Peyer's patch (tissue), 4 donors: ENCODE data around the gene SUCLG2. TPM values are rescaled to one million over a fixed set of nuclear protein-coding genes. Genes with fewer than 3 reads are reported as not detected.

Source experiments
- DNase-seq, 3 donors: peaks; one replicate each; pipeline ENCODE4 v3.0.0-alpha.2; 2017 to 2019
- H3K27ac ChIP-seq, 4 donors: fragments of 200-600 bp; sonication (generic); one replicate each; pipeline ENCODE4 v1.5.1; 2016 to 2019
- H3K27me3 ChIP-seq, 2 donors: fragments of 200-600 bp; sonication (generic); one replicate each; pipeline ENCODE4 v1.5.1; 2019
- H3K36me3 ChIP-seq, 3 donors: fragments of 200-600 bp; sonication (generic); one replicate each; pipeline ENCODE4 v1.5.1; 2016 to 2019
- H3K4me1 ChIP-seq, 4 donors: fragments of 200-600 bp; sonication (generic); one replicate each; pipeline ENCODE4 v1.5.1; 2016 to 2019
- H3K4me3 ChIP-seq, 4 donors: fragments of 200-600 bp; sonication (generic); 1 replicate in 3 of 4; 2 replicates in 1 of 4; pipeline ENCODE4 v1.5.1; 2016 to 2019; ENCODE audit warnings: mild to moderate bottlenecking in 1 of 4
- H3K9me3 ChIP-seq, 4 donors: fragments of 200-600 bp; sonication (generic); one replicate each; pipeline ENCODE4 v1.5.1; 2016 to 2019; ENCODE audit warnings: mild to moderate bottlenecking in 1 of 4
- CTCF ChIP-seq, 6 experiments: fragments of 450-650 bp in 4 of 6; fragments of 200-600 bp in 2 of 6; sonication (generic) in 1 of 6; IDR thresholded peaks; one replicate each; pipeline ENCODE4 v1.5.1; 2017 to 2019; ENCODE audit warnings: antibody characterized with exemption in 6 of 6, mild to moderate bottlenecking in 3 of 6, moderate library complexity in 1 of 6
- POLR2A ChIP-seq, 2 donors: fragments of 450-650 bp; IDR thresholded peaks; one replicate each; pipeline ENCODE4 v1.5.1; 2017; ENCODE audit warnings: antibody characterized with exemption in 2 of 2, mild to moderate bottlenecking in 2 of 2, moderate library complexity in 2 of 2
- total RNA-seq, 4 donors: library from RNA; depleted of rRNA; stranded (reverse); fragments of >200 nt; gene quantifications; one replicate each; pipeline ENCODE4 v1.1.0, GENCODE V29; 2016

SUCLG2 gene
- total RNA-seq, 4 donors from 2014 or later = 99.0 to 116 (median 103) TPM

- no peak for DNase-seq
- no peaks in the 10 kb centered on the region for H3K4me1 ChIP-seq
- H3K9me3 ChIP-seq = no peaks in the 10 kb centered on the region
- no peaks in the 10 kb centered on the region for H3K27me3 ChIP-seq
- TF ChIP-seq CTCF (IDR thresholded peaks at IDR 0.05) (no peak), POLR2A (IDR thresholded peaks at IDR 0.05) (no peak)
- peaks cover 0 to 43% (median 0%) of the 10 kb centered on the region in 3 donors for H3K36me3 ChIP-seq
- H3K4me3 ChIP-seq = no peak overlapping the region
- H3K27ac ChIP-seq = no peak overlapping the region
Observed at GRCh38 chr3:67609709-67610108, 44.7 kb downstream of the SUCLG2 start.

DNA sequence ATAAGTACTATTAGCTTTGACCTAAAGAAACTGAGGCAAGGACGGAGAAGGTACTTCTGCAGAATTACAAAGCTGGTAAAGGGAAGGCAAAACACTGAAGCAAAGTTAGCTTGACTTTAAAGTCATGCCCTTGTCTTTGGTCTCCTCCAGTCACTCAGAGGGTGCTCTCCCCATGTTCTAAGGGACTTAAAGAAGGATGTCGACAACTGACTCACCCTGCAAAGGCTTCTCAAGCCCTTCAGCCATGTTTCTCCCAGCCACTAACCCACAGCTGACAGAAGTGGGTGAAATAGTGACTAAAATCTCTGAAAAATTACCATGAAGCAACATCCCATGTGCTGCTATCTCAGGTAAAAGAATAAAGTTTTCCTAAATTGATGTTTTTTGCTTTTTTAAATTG is 46.4 kb downstream of the SUCLG2 start:
- TF ChIP-seq CTCF (IDR thresholded peaks at IDR 0.05) (no peak), POLR2A (IDR thresholded peaks at IDR 0.05) (no peak)
- no peaks in the 10 kb centered on the region for H3K4me1 ChIP-seq
- no peak for DNase-seq
- H3K9me3 ChIP-seq = no peaks in the 10 kb centered on the region
- H3K36me3 ChIP-seq = peaks cover 0 to 43% (median 0%) of the 10 kb centered on the region in 3 donors
- H3K4me3 ChIP-seq = no peak overlapping the region
- H3K27me3 ChIP-seq = no peaks in the 10 kb centered on the region
- no peak overlapping the region for H3K27ac ChIP-seq

DNA sequence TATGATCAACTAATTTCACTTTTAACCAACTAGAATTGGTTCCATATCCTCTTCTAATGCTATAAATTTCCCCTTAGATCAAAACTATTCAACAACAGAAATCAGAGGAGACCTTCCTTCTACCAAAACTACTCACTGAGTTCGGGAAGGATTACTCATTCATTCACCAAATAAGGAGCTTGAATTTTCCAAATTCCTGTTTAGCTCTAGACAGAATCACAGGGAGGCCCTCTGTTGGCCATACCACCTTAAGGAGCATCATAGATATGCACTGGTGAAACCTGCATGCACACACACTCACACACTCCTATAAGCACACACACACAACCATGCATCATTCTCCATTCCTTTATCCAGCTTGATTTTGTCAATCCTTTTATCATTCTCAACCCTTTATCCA is 49.0 kb downstream of the SUCLG2 start:
- no peak for DNase-seq
- Histone ChIP-seq H3K4me3 (no peak overlapping the region), H3K36me3 (peaks cover 0 to 43% (median 0%) of the 10 kb centered on the region in 3 donors), H3K27ac (no peak overlapping the region), H3K27me3 (no peaks in the 10 kb centered on the region), H3K9me3 (no peaks in the 10 kb centered on the region), H3K4me1 (no peaks in the 10 kb centered on the region)
- TF ChIP-seq POLR2A (IDR thresholded peaks at IDR 0.05) = no peak
- TF ChIP-seq CTCF (IDR thresholded peaks at IDR 0.05) = no peak

GRCh38 chr3:67602816-67603215 is 51.6 kb downstream of the SUCLG2 start:
- H3K4me3 ChIP-seq = no peak overlapping the region
- no peaks in the 10 kb centered on the region for H3K4me1 ChIP-seq
- peaks cover 0 to 23% (median 0%) of the 10 kb centered on the region in 3 donors for H3K36me3 ChIP-seq
- H3K27ac ChIP-seq = no peak overlapping the region
- no peak for DNase-seq
- H3K9me3 ChIP-seq = no peaks in the 10 kb centered on the region
- H3K27me3 ChIP-seq = no peaks in the 10 kb centered on the region
- TF ChIP-seq POLR2A (IDR thresholded peaks at IDR 0.05) (no peak), CTCF (IDR thresholded peaks at IDR 0.05) (no peak)

GRCh38 chr3:67601919-67602608 is 52.3 kb downstream of the SUCLG2 start:
- H3K4me1 ChIP-seq = no peaks in the 10 kb centered on the region
- H3K9me3 ChIP-seq = no peaks in the 10 kb centered on the region
- no peak overlapping the region for H3K4me3 ChIP-seq
- peaks cover 0 to 23% (median 0%) of the 10 kb centered on the region in 3 donors for H3K36me3 ChIP-seq
- no peak overlapping the region for H3K27ac ChIP-seq
- no peaks in the 10 kb centered on the region for H3K27me3 ChIP-seq
- no peak for DNase-seq
- no peak for TF ChIP-seq CTCF (IDR thresholded peaks at IDR 0.05)
- no peak for TF ChIP-seq POLR2A (IDR thresholded peaks at IDR 0.05)
